ENCODE data around the gene FOXD4L1. TPM values are rescaled to one million over a fixed set of nuclear protein-coding genes. Genes with fewer than 3 reads are reported as not detected.
A peak's percentile ranks its signal among the peaks of the same experiment; 100 is the strongest.
"Not testable (repeated sequence)": the region's sequence is repeated elsewhere in the genome, so short reads cannot be mapped to it uniquely, and the experiment has no call there.

The FOXD4L1 gene
- total and polyA plus RNA-seq, 9 of the 15 experiments (the other 6 are each of a cell fraction or from before 2014, with no cell fraction given), result 0.06 to 0.47 (median 0.22) TPM; not detected in 2

DNA sequence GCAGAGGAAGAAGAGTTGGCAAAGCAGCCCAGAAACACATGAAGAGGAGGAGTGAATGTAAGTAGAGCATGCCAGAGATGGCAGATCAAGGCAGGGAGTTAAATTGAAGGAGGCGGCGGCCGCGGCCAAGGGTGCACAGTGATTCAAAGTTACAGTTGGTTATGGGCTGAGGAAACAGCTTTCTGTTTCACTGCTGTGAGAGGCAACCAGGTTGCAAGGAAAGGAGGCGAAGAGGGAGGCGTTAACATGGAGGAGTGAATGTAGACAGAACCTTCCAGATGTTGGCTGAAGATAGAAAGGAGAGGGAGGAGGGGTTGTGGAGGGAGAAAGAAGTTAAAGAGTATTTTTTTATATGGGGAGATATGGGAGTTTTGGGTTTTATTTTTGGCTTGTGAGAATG lies 22.4 kb downstream of the FOXD4L1 start:
- H4K20me1 ChIP-seq (replicated peaks; ENCODE audit: control insufficient read depth, insufficient read depth, low read length); H3K79me2 ChIP-seq (ENCODE audit: control insufficient read depth, insufficient read depth, low read length); H3K4me3 ChIP-seq; H3K9me1 ChIP-seq (ENCODE audit: control insufficient read depth, insufficient read depth, low read length); H3K27me3 ChIP-seq (ENCODE audit: control insufficient read depth in 2 of 2, insufficient read depth in 2 of 2, low read length in 2 of 2); H3K36me3 ChIP-seq (ENCODE audit: control insufficient read depth, insufficient read depth, low read length); H3K9me3 ChIP-seq (replicated peaks; ENCODE audit: control insufficient read depth, insufficient read depth, low read depth, low read length); in situ Hi-C loops (cut with MboI); CTCF ChIA-PET (ENCODE audit: low intra/inter-chr PET ratio); BruUV-seq (replicated peaks); H3K9ac ChIP-seq (ENCODE audit: insufficient read depth in 1 of 2, low read depth in 2 of 2, low read length in 2 of 2); H3K4me1 ChIP-seq (replicated peaks in 1 of 2; ENCODE audit: control insufficient read depth in 2 of 2, insufficient read depth in 2 of 2, low read length in 2 of 2); FAIRE-seq; POLR2A ChIA-PET; intact Hi-C loops (cut with micrococcal nuclease); TF ChIP-seq TEAD4 (CRISPR knock-in tag; IDR thresholded peaks at IDR 0.05; ENCODE audit: borderline replicate concordance): not testable (repeated sequence)
- TF ChIP-seq, protein P1, sequence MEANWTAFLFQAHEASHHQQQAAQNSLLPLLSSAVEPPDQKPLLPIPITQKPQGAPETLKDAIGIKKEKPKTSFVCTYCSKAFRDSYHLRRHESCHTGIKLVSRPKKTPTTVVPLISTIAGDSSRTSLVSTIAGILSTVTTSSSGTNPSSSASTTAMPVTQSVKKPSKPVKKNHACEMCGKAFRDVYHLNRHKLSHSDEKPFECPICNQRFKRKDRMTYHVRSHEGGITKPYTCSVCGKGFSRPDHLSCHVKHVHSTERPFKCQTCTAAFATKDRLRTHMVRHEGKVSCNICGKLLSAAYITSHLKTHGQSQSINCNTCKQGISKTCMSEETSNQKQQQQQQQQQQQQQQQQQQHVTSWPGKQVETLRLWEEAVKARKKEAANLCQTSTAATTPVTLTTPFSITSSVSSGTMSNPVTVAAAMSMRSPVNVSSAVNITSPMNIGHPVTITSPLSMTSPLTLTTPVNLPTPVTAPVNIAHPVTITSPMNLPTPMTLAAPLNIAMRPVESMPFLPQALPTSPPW (CRISPR knock-in tag; IDR thresholded peaks at IDR 0.05), result peak; percentile 63
- TF ChIP-seq NFIC (IDR thresholded peaks at IDR 0.05) (0 out of 2 replicates have a peak, but pooled peaks have one; percentile 11), ARID1B (IDR thresholded peaks at IDR 0.05) (peak; percentile 85), SMARCA4 (IDR thresholded peaks at IDR 0.05) (peak; percentile 65), CXXC5 (CRISPR knock-in tag; IDR thresholded peaks at IDR 0.05) (0 out of 2 replicates have a peak, but pooled peaks have one; percentile 35), EHMT2 (IDR thresholded peaks at IDR 0.05) (0 out of 2 replicates have a peak, but pooled peaks have one; percentile 23), SMARCE1 (IDR thresholded peaks at IDR 0.05) (peak; percentile 52; the same call in 1 of the 2 replicates), EP300 (IDR thresholded peaks at IDR 0.05; ENCODE audit: low read length) (peak; percentile 48; the same call in 1 of the 2 replicates), CREM (IDR thresholded peaks at IDR 0.05; ENCODE audit: low read depth) (0 out of 2 replicates have a peak, but pooled peaks have one; percentile 13), TAL1 (IDR thresholded peaks at IDR 0.05) (peak; percentile 69), LEF1 (IDR thresholded peaks at IDR 0.05) (0 out of 2 replicates have a peak, but pooled peaks have one; percentile 51), DPF2 (IDR thresholded peaks at IDR 0.05) (peak; percentile 73), NCOR1 (IDR thresholded peaks at IDR 0.05) (peak; percentile 57), YY1 (IDR thresholded peaks at IDR 0.05; ENCODE audit: borderline replicate concordance in 1 of 3, control insufficient read depth in 1 of 3, extremely low read depth in 1 of 3, insufficient read depth in 3 of 3, insufficient read length in 1 of 3, insufficient replicate concordance in 2 of 3, low read depth in 1 of 3, low read length in 2 of 3) (peak in 1 of 3 experiments; percentile 23), KLF16 (IDR thresholded peaks at IDR 0.05) (peak; percentile 52; the same call in 1 of the 2 replicates), NFRKB (IDR thresholded peaks at IDR 0.05; ENCODE audit: low read depth) (peak; percentile 46; the same call in 1 of the 2 replicates), EGR1 (conservative IDR thresholded peaks at IDR 0.05) (0 out of 2 replicates have a peak, but pooled peaks have one; percentile 24), TEAD4 (IDR thresholded peaks at IDR 0.05; ENCODE audit: low read length) (peak; percentile 43), CBFA2T2 (conservative IDR thresholded peaks at IDR 0.05) (peak; percentile 48; the same call in 1 of the 2 replicates), CBFA2T3 (IDR thresholded peaks at IDR 0.05) (peak; percentile 68), MTA2 (IDR thresholded peaks at IDR 0.05; ENCODE audit: low read depth) (peak; percentile 52; the same call in 1 of the 2 replicates), RNF2 (IDR thresholded peaks at IDR 0.05) (0 out of 2 replicates have a peak, but pooled peaks have one; percentile 32)
- TF ChIP-seq, protein P2, sequence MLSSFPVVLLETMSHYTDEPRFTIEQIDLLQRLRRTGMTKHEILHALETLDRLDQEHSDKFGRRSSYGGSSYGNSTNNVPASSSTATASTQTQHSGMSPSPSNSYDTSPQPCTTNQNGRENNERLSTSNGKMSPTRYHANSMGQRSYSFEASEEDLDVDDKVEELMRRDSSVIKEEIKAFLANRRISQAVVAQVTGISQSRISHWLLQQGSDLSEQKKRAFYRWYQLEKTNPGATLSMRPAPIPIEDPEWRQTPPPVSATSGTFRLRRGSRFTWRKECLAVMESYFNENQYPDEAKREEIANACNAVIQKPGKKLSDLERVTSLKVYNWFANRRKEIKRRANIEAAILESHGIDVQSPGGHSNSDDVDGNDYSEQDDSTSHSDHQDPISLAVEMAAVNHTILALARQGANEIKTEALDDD (IDR thresholded peaks at IDR 0.05), result 0 out of 2 replicates have a peak, but pooled peaks have one; percentile 15
- peak overlapping the region; percentile 72 for H2AFZ ChIP-seq (ENCODE audit: low read depth, low read length)
- 3% methylated on average over 6 of the region's 6 CpGs for WGBS (ENCODE audit: insufficient coverage, low coverage, missing lambda C conversion rate)
- ATAC-seq, result peak; percentile 94
- 0 out of 2 replicates have a peak overlapping the region, but pooled peaks have one; percentile 8 for H3K4me2 ChIP-seq (ENCODE audit: insufficient read depth, low read length)
- DNase-seq (ENCODE audit: extremely low read depth in 1 of 4, low spot score in 3 of 4), result peak in 1 of 4 experiments; percentile 75
- peak overlapping the region; percentile 52; the same call in 1 of the 3 replicates for H3K27ac ChIP-seq (ENCODE audit: extremely low read depth, low read depth, low read length)

Data from K562 (cell line).